Liver (tissue), 3 donors: ENCODE data around the gene PSMG3.

Experiments used
- ATF3 ChIP-seq: IDR thresholded peaks from 2 replicates; pipeline ENCODE4 v1.6.1; 2016; ENCODE audit warnings: antibody characterized with exemption
- CTCF ChIP-seq: fragments of 150-350 bp; IDR thresholded peaks from 2 replicates; pipeline ENCODE4 v1.5.1; 2017; ENCODE audit warnings: improper control_type of control experiment, low read depth, low read length; ENCODE audit not compliant: missing input control
- EGR1 ChIP-seq, 2 donors: IDR thresholded peaks; 2 replicates each; pipeline ENCODE4 v1.6.1; 2016 to 2018; ENCODE audit warnings: antibody characterized with exemption in 2 of 2, low read depth in 2 of 2
- HNF4A ChIP-seq, 2 donors: conservative IDR thresholded peaks; 2 replicates each; pipeline ENCODE4 v1.6.1; 2016; ENCODE audit warnings: antibody characterized with exemption in 2 of 2, mild to moderate bottlenecking in 2 of 2
- HNF4G ChIP-seq: IDR thresholded peaks from 2 replicates; pipeline ENCODE4 v1.6.1; 2016; ENCODE audit warnings: antibody characterized with exemption
- MAX ChIP-seq: IDR thresholded peaks from 2 replicates; pipeline ENCODE4 v1.6.1; 2016; ENCODE audit warnings: antibody characterized with exemption
- REST ChIP-seq: IDR thresholded peaks from 2 replicates; pipeline ENCODE4 v1.6.1; 2016; ENCODE audit warnings: antibody characterized with exemption, mild to moderate bottlenecking
- RXRA ChIP-seq, 2 donors: IDR thresholded peaks; 2 replicates each; pipeline ENCODE4 v1.6.1; 2017 to 2018; ENCODE audit warnings: antibody characterized with exemption in 2 of 2, mild to moderate bottlenecking in 1 of 2
- SP1 ChIP-seq: IDR thresholded peaks from 2 replicates; pipeline ENCODE4 v1.6.1; 2018; ENCODE audit warnings: antibody characterized with exemption, mild to moderate bottlenecking
- TAF1 ChIP-seq: conservative IDR thresholded peaks from 2 replicates; pipeline ENCODE4 v1.6.1; 2016; ENCODE audit warnings: antibody characterized with exemption, mild to moderate bottlenecking
- YY1 ChIP-seq: IDR thresholded peaks from 2 replicates; pipeline ENCODE4 v1.6.1; 2016; ENCODE audit warnings: antibody characterized with exemption, mild to moderate bottlenecking
- ZBTB33 ChIP-seq: IDR thresholded peaks from 2 replicates; pipeline ENCODE4 v1.6.1; 2016; ENCODE audit warnings: antibody characterized with exemption
- donor health status: healthy.
- donor health status: healthy.

- TF ChIP-seq CTCF (no peak), REST (no peak), ZBTB33 (no peak), HNF4G (no peak), TAF1 (no peak), YY1 (no peak), SP1 (no peak), RXRA (IDR thresholded peaks at IDR 0.05) (no peak), MAX (no peak), ATF3 (no peak), EGR1 (IDR thresholded peaks at IDR 0.05; ENCODE audit: low read depth in 2 of 2) (no peak), HNF4A (conservative IDR thresholded peaks at IDR 0.05) (no peak)
These were observed 46.9 kb upstream of the PSMG3 start for GRCh38 chr7:1616741-1617140.
